ENCODE measurements around the gene C1QTNF12. TPM values are rescaled to one million over a fixed set of nuclear protein-coding genes. Genes with fewer than 3 reads are reported as not detected.

The C1QTNF12 gene
- total RNA-seq, 2 experiments from 2014 or later, result 1.8 to 6.1 TPM

DNA sequence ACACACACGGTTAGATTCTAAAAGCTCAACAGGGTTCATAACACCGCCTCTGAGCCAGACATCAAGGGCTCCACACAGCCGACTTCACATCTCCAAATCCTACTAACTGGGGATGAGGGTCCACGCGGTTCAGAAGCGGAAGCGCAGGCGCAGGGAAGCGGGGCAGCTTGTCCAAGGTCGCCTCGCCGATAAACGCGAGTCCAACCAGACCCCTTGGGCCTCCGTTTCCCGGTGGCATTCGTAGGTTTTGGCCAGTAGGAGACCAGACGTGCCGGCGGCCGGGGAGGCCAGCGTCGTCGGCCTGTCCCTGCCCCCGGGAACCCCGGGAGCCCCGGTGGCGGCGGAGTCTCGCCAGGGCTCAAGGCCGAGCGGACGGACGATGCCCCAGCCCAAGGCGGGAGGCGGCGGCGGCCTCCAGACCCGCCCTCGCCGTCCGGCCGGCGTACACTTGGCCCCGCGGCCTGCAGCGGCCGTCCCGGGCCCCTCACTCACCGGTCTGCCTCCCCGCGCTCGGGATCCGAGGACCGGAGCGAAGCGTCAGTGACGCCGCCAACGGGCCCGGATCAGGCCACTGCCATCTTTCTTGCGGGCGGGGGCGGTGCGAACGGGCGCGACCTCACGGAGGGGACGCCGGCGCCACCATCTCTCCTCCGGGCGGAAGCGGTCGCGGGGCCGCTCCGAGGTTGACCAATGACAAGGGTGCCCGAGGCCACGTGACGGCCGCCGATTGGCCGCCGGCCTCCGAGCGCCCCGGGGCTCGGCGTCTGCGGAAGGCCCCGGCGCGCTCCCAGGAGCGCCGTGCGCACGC, 14.9 kb downstream of the C1QTNF12 start, which contains the start of gene SDF4:
SDF4 (minus strand) TSS at position 602 of the 808 bp plus-strand sequence. CDS start 3,229 bp downstream, outside the sequence.
- Histone ChIP-seq H3K4me2 (ENCODE audit: low read length) (peak within 1 kb of the TSS; percentile 99), H3K79me2 (ENCODE audit: insufficient read depth, low read depth, low read length) (peaks cover 54% of the 10 kb centered on the region), H3K4me1 (ENCODE audit: insufficient read depth, low read length, poor library complexity, severe bottlenecking) (peaks cover 28% of the 10 kb centered on the region), H3K4me3 (ENCODE audit: low read depth, low read length, poor library complexity, severe bottlenecking) (peak within 1 kb of the TSS; percentile 78), H3K9me2 (ENCODE audit: insufficient read depth, low read length) (no peaks in the 10 kb centered on the region), H3K27ac (ENCODE audit: low read depth, low read length, poor library complexity, severe bottlenecking) (peak within 1 kb of the TSS; percentile 43), H2AFZ (ENCODE audit: low read length) (peak within 1 kb of the TSS; percentile 69), H4K20me1 (ENCODE audit: insufficient read depth, low read length) (no peaks in the 10 kb centered on the region), H3K36me3 (ENCODE audit: insufficient read depth, low read length) (peaks cover 34% of the 10 kb centered on the region), H3K9me3 (ENCODE audit: low read length) (no peaks in the 10 kb centered on the region)
- BruUV-seq (replicated peaks), result no TSS peak
- POLR2A ChIA-PET, result interaction anchor here (0.5 to 1.0 kb wide), 3 partner anchors 92 to 247 kb away, joined by 3 to 8 read pairs (median 4); no protein-coding TSS in a partner anchor
- DNase-seq (ENCODE audit: low spot score), result peak; percentile 97
- CTCF ChIA-PET (ENCODE audit: unreplicated experiment), result no interaction called here
- TF ChIP-seq, protein P1, sequence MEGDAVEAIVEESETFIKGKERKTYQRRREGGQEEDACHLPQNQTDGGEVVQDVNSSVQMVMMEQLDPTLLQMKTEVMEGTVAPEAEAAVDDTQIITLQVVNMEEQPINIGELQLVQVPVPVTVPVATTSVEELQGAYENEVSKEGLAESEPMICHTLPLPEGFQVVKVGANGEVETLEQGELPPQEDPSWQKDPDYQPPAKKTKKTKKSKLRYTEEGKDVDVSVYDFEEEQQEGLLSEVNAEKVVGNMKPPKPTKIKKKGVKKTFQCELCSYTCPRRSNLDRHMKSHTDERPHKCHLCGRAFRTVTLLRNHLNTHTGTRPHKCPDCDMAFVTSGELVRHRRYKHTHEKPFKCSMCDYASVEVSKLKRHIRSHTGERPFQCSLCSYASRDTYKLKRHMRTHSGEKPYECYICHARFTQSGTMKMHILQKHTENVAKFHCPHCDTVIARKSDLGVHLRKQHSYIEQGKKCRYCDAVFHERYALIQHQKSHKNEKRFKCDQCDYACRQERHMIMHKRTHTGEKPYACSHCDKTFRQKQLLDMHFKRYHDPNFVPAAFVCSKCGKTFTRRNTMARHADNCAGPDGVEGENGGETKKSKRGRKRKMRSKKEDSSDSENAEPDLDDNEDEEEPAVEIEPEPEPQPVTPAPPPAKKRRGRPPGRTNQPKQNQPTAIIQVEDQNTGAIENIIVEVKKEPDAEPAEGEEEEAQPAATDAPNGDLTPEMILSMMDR (conservative IDR thresholded peaks at IDR 0.05; ENCODE audit: low read length), result no peak
- TF ChIP-seq EZH2phosphoT487 (IDR thresholded peaks at IDR 0.05; ENCODE audit: borderline replicate concordance, low read depth, low read length), result no peak
- intact Hi-C loops (cut with micrococcal nuclease; ENCODE audit: unreplicated experiment), result loop anchor here (1.0 to 10.0 kb wide), 3 partner anchors 76 to 197 kb away; partner anchors contain the start of genes ACAP3, C1orf159 and PUSL1

DNA sequence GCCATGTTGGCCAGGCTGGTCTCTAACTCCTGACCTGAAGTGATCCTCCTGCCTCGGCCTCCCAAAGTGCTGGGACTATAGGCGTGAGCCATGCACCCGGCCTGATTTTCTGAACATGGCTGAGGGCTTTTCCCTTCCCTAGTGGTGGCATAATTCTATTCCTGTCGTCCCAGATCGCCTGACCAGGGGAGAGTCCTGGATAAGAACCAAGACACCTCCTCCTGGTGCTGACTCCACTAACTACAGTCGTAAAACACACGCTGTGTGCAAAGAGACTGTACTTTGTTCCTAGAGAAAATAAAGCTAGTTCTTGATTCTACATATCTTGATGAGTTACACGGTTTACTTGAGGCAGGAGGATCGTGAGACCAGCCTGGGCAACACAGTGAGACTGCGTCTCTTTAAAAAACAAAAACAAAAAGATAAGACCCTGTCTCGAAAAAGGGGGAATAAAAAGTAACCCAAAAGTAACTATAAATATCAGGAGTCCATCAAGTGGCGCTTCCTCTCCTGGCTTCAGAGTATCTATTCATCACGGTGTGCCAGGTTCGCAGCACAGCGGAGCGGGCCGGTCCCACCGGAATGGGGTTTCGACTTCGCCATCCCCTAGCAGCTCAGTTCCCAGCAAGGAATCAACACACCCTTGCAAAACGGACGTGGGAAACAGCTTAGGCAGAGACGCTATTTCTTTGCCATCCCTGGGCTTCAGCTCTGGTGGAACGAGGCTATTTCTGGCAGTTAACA, 15.7 kb downstream of the C1QTNF12 start:
- H3K4me1 ChIP-seq (ENCODE audit: insufficient read depth, low read length, poor library complexity, severe bottlenecking), result peaks cover 28% of the 10 kb centered on the region
- H3K79me2 ChIP-seq (ENCODE audit: insufficient read depth, low read depth, low read length), result peaks cover 54% of the 10 kb centered on the region
- H3K36me3 ChIP-seq (ENCODE audit: insufficient read depth, low read length), result peaks cover 42% of the 10 kb centered on the region
- no peaks in the 10 kb centered on the region for H3K9me3 ChIP-seq (ENCODE audit: low read length)
- H3K4me2 ChIP-seq (ENCODE audit: low read length), result peak overlapping the region; percentile 99
- no peaks in the 10 kb centered on the region for H4K20me1 ChIP-seq (ENCODE audit: insufficient read depth, low read length)
- no peak for DNase-seq (ENCODE audit: low spot score)
- TF ChIP-seq EZH2phosphoT487 (IDR thresholded peaks at IDR 0.05; ENCODE audit: borderline replicate concordance, low read depth, low read length), result no peak
- TF ChIP-seq, protein P1 (conservative IDR thresholded peaks at IDR 0.05; ENCODE audit: low read length), result peak; percentile 31
- ChIA-PET POLR2A (interaction anchor here (0.6 to 1.0 kb wide), 2 partner anchors 94 to 246 kb away, joined by 4 to 8 read pairs; no protein-coding TSS in a partner anchor), CTCF (ENCODE audit: unreplicated experiment) (no interaction called here)
- BruUV-seq (replicated peaks), result TSS peak; percentile 94
- peak overlapping the region; percentile 69; the same call in 1 of the 2 replicates for H2AFZ ChIP-seq (ENCODE audit: low read length)
- peak overlapping the region; percentile 43 for H3K27ac ChIP-seq (ENCODE audit: low read depth, low read length, poor library complexity, severe bottlenecking)
- intact Hi-C loops (cut with micrococcal nuclease; ENCODE audit: unreplicated experiment), result loop anchor here (1.0 to 10.0 kb wide), 3 partner anchors 76 to 196 kb away; partner anchors contain the start of genes ACAP3 and PUSL1
- no peaks in the 10 kb centered on the region for H3K9me2 ChIP-seq (ENCODE audit: insufficient read depth, low read length)
- peak overlapping the region; percentile 78 for H3K4me3 ChIP-seq (ENCODE audit: low read depth, low read length, poor library complexity, severe bottlenecking)

Data from OCI-LY7 (cell line).